H1 (cell line): ENCODE results near the gene TRPC1. TPM values are rescaled to one million over a fixed set of nuclear protein-coding genes. Genes with fewer than 3 reads are reported as not detected.
"Not testable (repeated sequence)": the region's sequence is repeated elsewhere in the genome, so short reads cannot be mapped to it uniquely, and the experiment has no call there.

ENCODE experiments used
- CTCF ChIA-PET: fragments of 300-600 bp; sonication (Branson Sonifier 250); formaldehyde crosslinking; loops from one replicate; lab custom pipeline; 2021; ENCODE audit not compliant: partially characterized antibody; lab: Charles Lee
- POLR2A ChIA-PET: fragments of 300-600 bp; sonication (Branson Sonifier 250); formaldehyde crosslinking; loops from one replicate; lab custom pipeline; 2021; ENCODE audit warnings: inconsistent platforms; ENCODE audit not compliant: partially characterized antibody; lab: Charles Lee
- DNase-seq, 2 experiments: peaks; one replicate each; pipeline versions ENCODE4 v3.0.0 to v3.0.0-alpha.2; 2010 to 2022; ENCODE audit warnings: low spot score in 2 of 2, low read depth in 1 of 2, mixed read lengths in 1 of 2
- FAIRE-seq: peaks from 2 replicates; lab custom pipeline; 2011; peaks lifted over from hg19 to GRCh38; lab: Jason Lieb, UNC
- H2AFZ ChIP-seq: 2 replicates; pipeline ENCODE4 v1.8.1; 2012; ENCODE audit warnings: low read length, inconsistent platforms
- H2AK5ac ChIP-seq: 2 replicates; pipeline ENCODE4 v1.6.1; 2013; ENCODE audit warnings: low read depth, low read length
- H2BK120ac ChIP-seq: replicated peaks from 2 replicates; pipeline ENCODE3; 2013; ENCODE audit warnings: low read depth, low read length, inconsistent platforms
- H2BK12ac ChIP-seq: 2 replicates; pipeline ENCODE4 v1.6.1; 2013; ENCODE audit warnings: low read depth, low read length
- H2BK15ac ChIP-seq: 2 replicates; pipeline ENCODE4 v1.6.1; 2013; ENCODE audit warnings: low read length
- H2BK20ac ChIP-seq: 2 replicates; pipeline ENCODE4 v1.6.1; 2013; ENCODE audit warnings: low read length
- H2BK5ac ChIP-seq: 2 replicates; pipeline ENCODE4 v1.6.1; 2013; ENCODE audit warnings: low read depth, low read length
- H3K14ac ChIP-seq: 2 replicates; pipeline ENCODE4 v1.6.1; 2013; ENCODE audit warnings: inconsistent platforms; ENCODE audit not compliant: insufficient read length
- H3K18ac ChIP-seq: 2 replicates; pipeline ENCODE4 v1.6.1; 2013; ENCODE audit warnings: low read length; ENCODE audit errors: extremely low read depth
- H3K23ac ChIP-seq: 2 replicates; pipeline ENCODE4 v1.6.1; 2013; ENCODE audit warnings: inconsistent platforms; ENCODE audit not compliant: insufficient read length
- H3K23me2 ChIP-seq: 2 replicates; pipeline ENCODE4 v1.6.1; 2013; ENCODE audit warnings: low read depth, low read length
- H3K27ac ChIP-seq: 2 replicates; pipeline ENCODE4 v1.6.1; 2011; ENCODE audit warnings: low read depth, low read length, inconsistent platforms
- H3K27me3 ChIP-seq, 4 experiments: replicated peaks in 1 of 4; 1 replicate in 1 of 4; 2 replicates in 3 of 4; pipeline versions ENCODE4 v1.6.1 to v1.8.1; 2011 to 2013; ENCODE audit warnings: low read length in 3 of 4, mild to moderate bottlenecking in 3 of 4, inconsistent platforms in 2 of 4, mixed read lengths in 2 of 4, moderate library complexity in 1 of 4; ENCODE audit not compliant: control insufficient read depth in 3 of 4, insufficient read depth in 3 of 4; ENCODE audit errors: extremely low read depth in 1 of 4
- H3K36me3 ChIP-seq, 4 experiments: 2 replicates each; pipeline versions ENCODE4 v1.6.1 to v1.8.1; 2011 to 2013; ENCODE audit warnings: mild to moderate bottlenecking in 4 of 4, low read length in 3 of 4, moderate library complexity in 2 of 4, control low read depth in 1 of 4, inconsistent platforms in 1 of 4; ENCODE audit not compliant: insufficient read depth in 4 of 4, control insufficient read depth in 2 of 4
- H3K4ac ChIP-seq: replicated peaks from 2 replicates; pipeline ENCODE3; 2013; ENCODE audit warnings: low read length, low read depth, mixed read lengths, inconsistent platforms; ENCODE audit not compliant: insufficient read length
- H3K4me1 ChIP-seq, 4 experiments: replicated peaks in 1 of 4; 1 replicate in 1 of 4; 2 replicates in 3 of 4; pipeline versions ENCODE4 v1.6.1 to v1.8.1; 2011 to 2013; ENCODE audit warnings: low read length in 3 of 4, inconsistent platforms in 2 of 4, mixed read lengths in 1 of 4; ENCODE audit not compliant: insufficient read depth in 4 of 4, control insufficient read depth in 3 of 4
- H3K4me2 ChIP-seq, 2 experiments: 2 replicates each; pipeline versions ENCODE4 v1.6.1 to v1.8.1; 2011 to 2013; ENCODE audit warnings: low read depth in 2 of 2, low read length in 2 of 2, control low read depth in 1 of 2, inconsistent platforms in 1 of 2, mild to moderate bottlenecking in 1 of 2; ENCODE audit not compliant: insufficient read depth in 1 of 2
- H3K4me3 ChIP-seq, 4 experiments: fragments of 200-600, 300-600 bp in 1 of 4; sonication (generic), shearing (Covaris generic), sonication (Bioruptor Twin) in 1 of 4; 2 replicates each; pipeline versions ENCODE4 v1.5.1 to v1.8.1; 2011 to 2016; ENCODE audit warnings: low read length in 4 of 4, low read depth in 3 of 4, control low read depth in 2 of 4, inconsistent platforms in 2 of 4, mild to moderate bottlenecking in 2 of 4, mixed read lengths in 1 of 4, moderate library complexity in 1 of 4; ENCODE audit not compliant: insufficient read depth in 2 of 4; ENCODE audit errors: extremely low read depth in 1 of 4
- H3K56ac ChIP-seq: replicated peaks from 2 replicates; pipeline ENCODE3; 2013; ENCODE audit warnings: low read depth, mild to moderate bottlenecking, mixed read lengths, low read length, inconsistent platforms; ENCODE audit not compliant: insufficient read length
- H3K79me1 ChIP-seq: 2 replicates; pipeline ENCODE4 v1.6.1; 2013; ENCODE audit warnings: low read depth, low read length, control low read depth
- H3K79me2 ChIP-seq, 2 experiments: 2 replicates each; pipeline versions ENCODE4 v1.6.1 to v1.8.1; 2012 to 2013; ENCODE audit warnings: low read length in 2 of 2, mild to moderate bottlenecking in 2 of 2, inconsistent platforms in 1 of 2; ENCODE audit not compliant: insufficient read depth in 2 of 2, control insufficient read depth in 1 of 2
- H3K9ac ChIP-seq, 4 experiments: replicated peaks in 1 of 4; 1 replicate in 1 of 4; 2 replicates in 3 of 4; pipeline versions ENCODE4 v1.6.1 to v1.8.1; 2011 to 2013; ENCODE audit warnings: low read depth in 3 of 4, low read length in 3 of 4, control low read depth in 2 of 4, mild to moderate bottlenecking in 2 of 4, moderate library complexity in 2 of 4, inconsistent platforms in 1 of 4; ENCODE audit errors: extremely low read depth in 1 of 4
- H3K9me3 ChIP-seq, 2 experiments: 2 replicates each; pipeline versions ENCODE4 v1.6.1 to v1.8.1; 2012 to 2013; ENCODE audit warnings: mild to moderate bottlenecking in 2 of 2, moderate library complexity in 2 of 2, control low read depth in 1 of 2, inconsistent platforms in 1 of 2, low read depth in 1 of 2, low read length in 1 of 2, mixed read lengths in 1 of 2; ENCODE audit not compliant: insufficient read depth in 2 of 2
- H4K20me1 ChIP-seq, 2 experiments: replicated peaks in 1 of 2; 2 replicates each; pipeline versions ENCODE3 to v1.8.1; 2011 to 2013; ENCODE audit warnings: inconsistent platforms in 2 of 2, low read length in 2 of 2, mild to moderate bottlenecking in 1 of 2; ENCODE audit not compliant: insufficient read depth in 2 of 2, control insufficient read depth in 1 of 2
- H4K5ac ChIP-seq: 2 replicates; pipeline ENCODE4 v1.6.1; 2013; ENCODE audit warnings: low read length, low read depth, mixed read lengths, inconsistent platforms; ENCODE audit not compliant: insufficient read length
- H4K8ac ChIP-seq: 2 replicates; pipeline ENCODE4 v1.8.0; 2013; ENCODE audit warnings: mild to moderate bottlenecking, moderate library complexity, low read length, inconsistent platforms; ENCODE audit not compliant: insufficient read depth; ENCODE audit errors: extremely low read depth
- H4K91ac ChIP-seq: replicated peaks from 2 replicates; pipeline ENCODE3; 2013; ENCODE audit warnings: low read length, mixed read lengths, inconsistent platforms; ENCODE audit not compliant: insufficient read length
- WGBS, 2 experiments: shearing (Covaris generic) in 1 of 2; methylation state at CpG; one replicate each; pipeline versions ENCODE4 v1.1.6 to v1.1.7; 2013 to 2015; ENCODE audit warnings: low lambda C conversion rate in 2 of 2, mixed read lengths in 2 of 2, inconsistent platforms in 1 of 2, low coverage in 1 of 2, missing lambda C conversion rate in 1 of 2; ENCODE audit not compliant: insufficient replicate concordance in 2 of 2, insufficient coverage in 1 of 2, insufficient read length in 1 of 2; ENCODE audit errors: extremely low coverage in 1 of 2, missing lambda C conversion rate in 1 of 2; 5-methylcytosine and 5-hydroxymethylcytosine counted together
- polyA plus RNA-seq, 7 experiments: library from polyadenylated mRNA; depleted of rRNA in 3 of 7; stranded (reverse) in 5 of 7; unstranded in 2 of 7; fragments of >200 nt in 5 of 7; fragments of 200-250 nt in 2 of 7; gene quantifications; 1 replicate in 5 of 7; 2 replicates in 1 of 7; 4 replicates in 1 of 7; pipeline versions ENCODE4 v1.2.1 to v1.2.3, GENCODE V29; 2011 to 2013; ENCODE audit warnings: missing spikeins in 2 of 7, mixed read lengths in 2 of 7
- total RNA-seq: library from RNA; stranded (reverse); fragmentation: NEBNext Ultra II Directional; extraction: Animal tissue kit (Norgen Biotek cat#: 25700); gene quantifications from 2 replicates; pipeline ENCODE4 v1.2.1, GENCODE V29; 2021

Gene TRPC1
- total and polyA plus RNA-seq, 2 of the 8 experiments (the other 6 are each of a cell fraction or from before 2014, with no cell fraction given) = 22.6 to 23.1 TPM

- not testable (repeated sequence) for H2BK20ac ChIP-seq, H2BK120ac ChIP-seq, FAIRE-seq, H4K20me1 ChIP-seq, H2BK5ac ChIP-seq, H3K14ac ChIP-seq, H2AFZ ChIP-seq, H3K79me1 ChIP-seq, H3K18ac ChIP-seq, H3K27me3 ChIP-seq, H3K27ac ChIP-seq, H3K79me2 ChIP-seq, H2BK12ac ChIP-seq, H3K9me3 ChIP-seq, H3K23ac ChIP-seq, H3K9ac ChIP-seq, H4K8ac ChIP-seq, H4K5ac ChIP-seq, H3K56ac ChIP-seq, H2AK5ac ChIP-seq, DNase-seq, H3K4me2 ChIP-seq, H3K23me2 ChIP-seq, H3K4ac ChIP-seq, H4K91ac ChIP-seq, H3K4me3 ChIP-seq, H3K4me1 ChIP-seq, H2BK15ac ChIP-seq
- CTCF ChIA-PET = interaction anchor here (1.7 kb wide), 1 partner anchor 11 kb away, joined by 6 read pairs; no protein-coding TSS in a partner anchor
- POLR2A ChIA-PET = interaction anchor here (0.7 kb wide), 1 partner anchor 22 kb away, joined by 3 read pairs; no protein-coding TSS in a partner anchor
- 87% methylated on average over 4 of the region's 4 CpGs; no CpG with 5 or more reads in 1 of the 2 experiments for WGBS, 2 experiments
- H3K36me3 ChIP-seq = peaks cover 0 to 12% (median 3%) of the 10 kb centered on the region in 4 experiments; a peak in 7 of 8 replicates
Observed at GRCh38 chr3:142752605-142753004, 28.8 kb downstream of the TRPC1 start.
